ENCODE results near the gene NRG3. TPM values are rescaled to one million over a fixed set of nuclear protein-coding genes. Genes with fewer than 3 reads are reported as not detected.

NRG3 gene
- total and polyA plus RNA-seq, 2 donors (not counting 1 experiment from before 2014, with no cell fraction given): 0.06 TPM; not detected in 1

DNA sequence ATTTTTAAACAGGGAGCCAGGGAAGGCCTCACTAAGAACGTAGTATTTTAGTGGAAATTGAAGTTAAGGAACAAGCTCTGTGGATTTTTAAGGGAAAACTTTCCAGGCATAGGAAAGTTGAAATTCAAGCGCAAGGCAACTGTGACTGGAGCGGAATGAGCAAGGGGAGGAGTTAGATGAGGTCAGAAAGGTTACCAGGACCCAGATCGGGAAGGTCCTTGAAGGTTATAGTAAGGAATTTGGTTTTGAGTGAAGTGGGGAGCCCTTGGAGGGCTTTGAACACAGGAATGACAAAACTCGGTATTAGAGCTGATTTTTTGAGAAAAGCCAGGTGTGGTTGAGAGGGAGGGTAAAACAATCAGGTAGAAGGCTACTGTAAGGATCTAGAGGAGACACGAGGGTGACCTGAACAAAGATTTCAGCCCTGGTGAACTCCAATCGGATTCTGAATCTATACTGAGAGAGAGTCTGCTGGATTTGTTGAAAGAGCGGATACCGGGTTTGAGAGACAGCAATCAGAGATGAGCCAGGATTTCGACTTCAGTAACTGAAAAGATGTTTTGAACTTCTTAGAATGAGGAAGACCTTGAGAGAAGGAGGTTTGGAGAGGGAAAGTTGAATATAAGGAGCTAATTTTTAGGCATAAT lies 1013.9 kb downstream of the NRG3 start:
- TF ChIP-seq EZH2 (IDR thresholded peaks at IDR 0.05; ENCODE audit: borderline replicate concordance, insufficient read depth, low read depth, low read length, poor library complexity, severe bottlenecking): no peak
- TF ChIP-seq, protein P1, sequence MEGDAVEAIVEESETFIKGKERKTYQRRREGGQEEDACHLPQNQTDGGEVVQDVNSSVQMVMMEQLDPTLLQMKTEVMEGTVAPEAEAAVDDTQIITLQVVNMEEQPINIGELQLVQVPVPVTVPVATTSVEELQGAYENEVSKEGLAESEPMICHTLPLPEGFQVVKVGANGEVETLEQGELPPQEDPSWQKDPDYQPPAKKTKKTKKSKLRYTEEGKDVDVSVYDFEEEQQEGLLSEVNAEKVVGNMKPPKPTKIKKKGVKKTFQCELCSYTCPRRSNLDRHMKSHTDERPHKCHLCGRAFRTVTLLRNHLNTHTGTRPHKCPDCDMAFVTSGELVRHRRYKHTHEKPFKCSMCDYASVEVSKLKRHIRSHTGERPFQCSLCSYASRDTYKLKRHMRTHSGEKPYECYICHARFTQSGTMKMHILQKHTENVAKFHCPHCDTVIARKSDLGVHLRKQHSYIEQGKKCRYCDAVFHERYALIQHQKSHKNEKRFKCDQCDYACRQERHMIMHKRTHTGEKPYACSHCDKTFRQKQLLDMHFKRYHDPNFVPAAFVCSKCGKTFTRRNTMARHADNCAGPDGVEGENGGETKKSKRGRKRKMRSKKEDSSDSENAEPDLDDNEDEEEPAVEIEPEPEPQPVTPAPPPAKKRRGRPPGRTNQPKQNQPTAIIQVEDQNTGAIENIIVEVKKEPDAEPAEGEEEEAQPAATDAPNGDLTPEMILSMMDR (IDR thresholded peaks at IDR 0.05): no peak
- ChIA-PET POLR2A (no interaction called here), CTCF (no interaction called here)
- Histone ChIP-seq H3K36me3 (replicated peaks in 1 of 2; ENCODE audit: control extremely low read depth in 1 of 2, control insufficient read depth in 1 of 2, extremely low read depth in 1 of 2, insufficient read depth in 2 of 2, low read length in 1 of 2) (no peaks in the 10 kb centered on the region), H3K4me1 (ENCODE audit: control insufficient read depth in 2 of 2, insufficient read depth in 2 of 2, low read length in 2 of 2) (no peaks in the 10 kb centered on the region), H4K20me1 (ENCODE audit: control insufficient read depth, insufficient read depth, low read length, poor library complexity, severe bottlenecking) (no peaks in the 10 kb centered on the region), H3K27me3 (replicated peaks in 1 of 4; ENCODE audit: control extremely low read depth in 1 of 4, control insufficient read depth in 3 of 4, insufficient read depth in 4 of 4, low read length in 3 of 4) (no peaks in the 10 kb centered on the region), H3K9ac (ENCODE audit: low read length) (no peak overlapping the region), H3K27ac (ENCODE audit: low read length in 2 of 2) (no peak overlapping the region), H3K9me3 (ENCODE audit: control extremely low read depth in 1 of 3, control insufficient read depth in 2 of 3, insufficient read depth in 1 of 3, low read length in 2 of 3) (peaks cover 0 to 3% (median 0%) of the 10 kb centered on the region in 3 donors), H3K4me2 (replicated peaks; ENCODE audit: low read depth, low read length, poor library complexity, severe bottlenecking) (no peak overlapping the region), H3K79me2 (ENCODE audit: control insufficient read depth, insufficient read depth, low read length) (no peaks in the 10 kb centered on the region), H3K4me3 (ENCODE audit: control extremely low read depth in 1 of 5, extremely low read depth in 1 of 5, insufficient read depth in 1 of 5, low read depth in 2 of 5, low read length in 4 of 5) (no peak overlapping the region), H2AFZ (ENCODE audit: insufficient read depth, low read depth, low read length, poor library complexity, severe bottlenecking) (no peak overlapping the region)
- H3K4me3 Mint-ChIP-seq: no peak overlapping the region
- H3K9me3 Mint-ChIP-seq (ENCODE audit: insufficient read depth): peaks cover 2% of the 10 kb centered on the region
- H3K4me1 Mint-ChIP-seq: no peaks in the 10 kb centered on the region
- no peaks in the 10 kb centered on the region for H3K27me3 Mint-ChIP-seq
- ATAC-seq (ENCODE audit: low read depth) (no peak), DNase-seq (no peak)
- no peak overlapping the region for H3K27ac Mint-ChIP-seq
- WGBS (ENCODE audit: insufficient coverage): 47% methylated on average over 9 of the region's 10 CpGs
- intact Hi-C loops (cut with micrococcal nuclease): no loop called here

DNA sequence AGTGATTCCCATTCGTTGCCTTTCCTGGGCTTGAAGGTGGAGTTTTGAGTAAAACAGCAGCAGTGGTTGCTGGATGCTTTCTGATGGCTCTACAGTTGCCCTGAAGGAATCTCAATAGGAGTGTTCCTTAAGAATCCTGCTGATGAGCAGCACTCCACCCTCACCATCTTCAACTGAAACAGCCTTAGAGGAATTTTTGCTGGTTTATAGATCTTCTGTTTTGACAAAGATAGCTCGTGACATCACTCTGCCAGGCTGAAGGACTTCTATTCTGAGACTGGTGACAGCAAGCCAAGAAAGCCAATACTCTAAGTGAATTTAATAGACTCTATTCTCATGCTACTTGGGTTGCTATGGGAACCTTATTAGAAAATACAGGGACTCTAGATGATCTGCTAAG lies 1014.7 kb downstream of the NRG3 start:
- Histone ChIP-seq H3K79me2 (ENCODE audit: control insufficient read depth, insufficient read depth, low read length) (no peaks in the 10 kb centered on the region), H3K9me3 (ENCODE audit: control extremely low read depth in 1 of 3, control insufficient read depth in 2 of 3, insufficient read depth in 1 of 3, low read length in 2 of 3) (peaks cover 0 to 5% (median 0%) of the 10 kb centered on the region in 3 donors), H3K9ac (ENCODE audit: low read length) (no peak overlapping the region), H3K4me2 (replicated peaks; ENCODE audit: low read depth, low read length, poor library complexity, severe bottlenecking) (no peak overlapping the region), H3K27ac (ENCODE audit: low read length in 2 of 2) (no peak overlapping the region), H3K4me3 (ENCODE audit: control extremely low read depth in 1 of 5, extremely low read depth in 1 of 5, insufficient read depth in 1 of 5, low read depth in 2 of 5, low read length in 4 of 5) (no peak overlapping the region), H2AFZ (ENCODE audit: insufficient read depth, low read depth, low read length, poor library complexity, severe bottlenecking) (no peak overlapping the region), H3K36me3 (replicated peaks in 1 of 2; ENCODE audit: control extremely low read depth in 1 of 2, control insufficient read depth in 1 of 2, extremely low read depth in 1 of 2, insufficient read depth in 2 of 2, low read length in 1 of 2) (no peaks in the 10 kb centered on the region), H4K20me1 (ENCODE audit: control insufficient read depth, insufficient read depth, low read length, poor library complexity, severe bottlenecking) (no peaks in the 10 kb centered on the region), H3K27me3 (replicated peaks in 1 of 4; ENCODE audit: control extremely low read depth in 1 of 4, control insufficient read depth in 3 of 4, insufficient read depth in 4 of 4, low read length in 3 of 4) (no peaks in the 10 kb centered on the region), H3K4me1 (ENCODE audit: control insufficient read depth in 2 of 2, insufficient read depth in 2 of 2, low read length in 2 of 2) (no peaks in the 10 kb centered on the region)
- H3K9me3 Mint-ChIP-seq (ENCODE audit: insufficient read depth): peaks cover 5% of the 10 kb centered on the region
- WGBS (ENCODE audit: insufficient coverage): no CpG with 5 or more reads among the region's 2 CpGs
- no peaks in the 10 kb centered on the region for H3K4me1 Mint-ChIP-seq
- H3K27me3 Mint-ChIP-seq: no peaks in the 10 kb centered on the region
- H3K27ac Mint-ChIP-seq: no peak overlapping the region
- TF ChIP-seq EZH2 (IDR thresholded peaks at IDR 0.05; ENCODE audit: borderline replicate concordance, insufficient read depth, low read depth, low read length, poor library complexity, severe bottlenecking): no peak
- TF ChIP-seq, protein P1 (IDR thresholded peaks at IDR 0.05): no peak
- intact Hi-C loops (cut with micrococcal nuclease): no loop called here
- no peak overlapping the region for H3K4me3 Mint-ChIP-seq
- DNase-seq (no peak), ATAC-seq (ENCODE audit: low read depth) (no peak)
- POLR2A ChIA-PET: no interaction called here
- CTCF ChIA-PET: no interaction called here
